Airway epithelial cell (primary cell): ENCODE data around the gene TMEM147. TPM values are rescaled to one million over a fixed set of nuclear protein-coding genes. Genes with fewer than 3 reads are reported as not detected.

Experiments used
- total RNA-seq: library from RNA; depleted of rRNA; stranded (reverse); fragments of >200 nt; gene quantifications from 2 replicates; pipeline ENCODE4 v1.2.3, GENCODE V29; 2015

Gene TMEM147, protein sequence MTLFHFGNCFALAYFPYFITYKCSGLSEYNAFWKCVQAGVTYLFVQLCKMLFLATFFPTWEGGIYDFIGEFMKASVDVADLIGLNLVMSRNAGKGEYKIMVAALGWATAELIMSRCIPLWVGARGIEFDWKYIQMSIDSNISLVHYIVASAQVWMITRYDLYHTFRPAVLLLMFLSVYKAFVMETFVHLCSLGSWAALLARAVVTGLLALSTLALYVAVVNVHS
- total RNA-seq = 116 and 138 TPM in 2 replicates

DNA sequence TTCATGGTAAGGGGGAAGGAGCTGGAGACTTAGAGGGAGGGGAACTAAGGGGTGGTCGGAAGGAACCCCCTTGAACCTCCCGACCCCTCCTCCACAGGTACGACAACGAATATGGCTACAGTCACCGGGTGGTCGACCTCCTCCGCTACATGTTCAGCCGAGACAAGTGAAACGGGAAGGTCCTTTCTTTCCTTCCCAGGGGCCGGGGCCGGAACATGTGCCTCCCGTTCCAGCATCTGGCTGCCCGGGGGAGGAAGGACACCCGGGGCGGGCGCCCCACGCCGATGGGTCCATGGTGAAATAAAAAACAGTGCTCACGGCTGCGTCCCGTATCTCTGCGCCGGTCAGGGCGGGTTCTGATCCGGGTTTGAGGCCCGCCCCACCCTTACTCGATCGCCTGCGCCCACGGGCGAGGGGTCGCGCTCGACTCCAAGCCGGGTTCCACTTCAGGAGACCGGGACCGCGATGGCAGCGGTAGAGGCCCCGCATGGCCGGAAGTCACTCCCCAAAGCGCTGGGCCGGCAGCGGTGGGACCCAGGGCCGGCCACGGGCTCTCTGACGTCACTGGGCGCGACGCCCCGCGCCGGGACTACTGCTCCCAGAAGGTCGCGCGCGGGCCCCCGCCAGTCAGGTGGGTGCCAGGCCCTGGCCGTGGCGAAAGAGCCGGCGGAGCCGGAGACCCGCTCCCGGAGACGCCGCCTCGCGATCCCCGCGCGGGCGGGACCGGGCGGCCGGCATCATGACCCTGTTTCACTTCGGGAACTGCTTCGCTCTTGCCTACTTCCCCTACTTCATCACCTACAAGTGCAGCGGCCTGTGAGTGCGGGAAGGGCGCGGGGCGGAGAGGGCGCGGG, at the start of gene TMEM147:
Gene TMEM147, plus strand, starts transcription at position 626 of the 854 bp plus-strand sequence. Its CDS starts 114 bp downstream, at position 740.

DNA sequence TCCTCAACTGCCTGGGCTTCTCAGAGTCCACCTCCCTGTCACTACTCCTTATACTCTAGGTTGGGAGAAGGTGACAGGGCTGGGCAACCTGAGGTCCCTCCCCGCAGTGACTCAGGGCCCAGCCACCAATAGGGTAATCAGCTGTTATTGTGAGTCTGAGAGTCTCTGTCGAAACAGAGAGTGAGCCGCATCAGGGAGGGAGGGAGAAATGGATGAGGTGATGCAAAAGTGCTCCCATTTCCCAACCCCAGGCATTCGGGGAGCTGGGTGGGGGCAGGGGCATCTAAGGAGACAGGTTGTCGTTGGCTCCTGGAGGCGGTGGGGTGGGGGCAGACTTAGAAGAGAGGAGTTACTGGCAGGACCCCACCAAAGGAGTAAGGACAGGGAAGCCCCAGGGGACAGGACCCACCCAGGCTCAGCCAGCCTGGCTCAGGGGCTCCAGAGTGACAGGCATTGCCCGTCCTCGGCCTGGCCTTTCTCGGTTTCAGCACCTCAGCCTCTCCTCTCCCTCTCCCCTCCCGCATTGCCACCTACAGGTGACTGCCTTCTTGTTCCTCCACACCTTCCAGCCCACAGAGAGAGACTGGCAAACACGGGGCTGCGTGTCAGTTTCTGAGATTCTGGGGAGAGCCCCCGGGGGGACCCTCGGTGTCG, 31.7 kb upstream of the TMEM147 start, which contains the start of gene DMKN:
Gene DMKN, minus strand, starts transcription at position 22 of the 654 bp plus-strand sequence. CDS start 174 bp downstream, outside the sequence.

DNA sequence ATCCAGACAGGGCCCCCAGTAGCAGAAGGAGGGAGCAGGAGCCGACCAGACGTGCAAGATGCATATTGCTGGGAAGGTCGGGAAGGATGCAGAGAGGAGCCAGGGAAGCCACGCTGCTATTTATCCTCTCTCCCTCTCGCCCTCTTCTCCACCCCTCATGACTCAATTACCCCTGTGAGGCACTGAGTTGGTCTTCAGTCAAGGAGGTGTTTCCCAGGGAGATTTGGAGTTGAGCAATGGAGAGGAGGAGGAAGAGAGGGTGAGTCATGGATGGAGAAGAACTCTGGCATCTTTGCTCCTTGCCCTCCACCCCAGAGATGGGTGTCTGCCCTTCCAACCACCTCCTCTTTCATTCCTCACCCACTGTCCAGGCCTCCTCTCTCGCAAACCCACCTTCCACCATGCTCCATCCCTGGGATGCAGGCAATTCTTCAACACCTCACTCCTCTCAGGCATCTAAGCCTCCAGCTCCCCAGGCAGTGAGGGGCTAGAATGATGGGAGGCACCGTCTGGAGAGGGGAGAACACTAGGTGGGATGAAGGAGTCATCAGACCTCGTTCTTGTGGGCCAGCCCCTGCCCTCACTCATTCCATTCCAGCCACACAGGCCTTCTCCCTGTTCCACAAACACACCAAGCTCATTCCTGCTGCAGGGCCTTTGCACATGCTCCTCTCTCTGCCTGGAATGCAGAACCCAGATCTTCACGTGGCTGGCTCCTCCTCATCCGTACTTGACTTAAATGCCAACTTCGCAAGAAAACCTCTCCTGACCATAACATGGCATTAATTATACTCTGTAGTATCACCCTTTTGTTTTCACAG, 17.0 kb upstream of the TMEM147 start, which contains the start of gene SBSN:
Gene SBSN, minus strand, starts transcription at position 94 of the 821 bp plus-strand sequence. Its CDS starts 30 bp downstream, at position 64.

DNA sequence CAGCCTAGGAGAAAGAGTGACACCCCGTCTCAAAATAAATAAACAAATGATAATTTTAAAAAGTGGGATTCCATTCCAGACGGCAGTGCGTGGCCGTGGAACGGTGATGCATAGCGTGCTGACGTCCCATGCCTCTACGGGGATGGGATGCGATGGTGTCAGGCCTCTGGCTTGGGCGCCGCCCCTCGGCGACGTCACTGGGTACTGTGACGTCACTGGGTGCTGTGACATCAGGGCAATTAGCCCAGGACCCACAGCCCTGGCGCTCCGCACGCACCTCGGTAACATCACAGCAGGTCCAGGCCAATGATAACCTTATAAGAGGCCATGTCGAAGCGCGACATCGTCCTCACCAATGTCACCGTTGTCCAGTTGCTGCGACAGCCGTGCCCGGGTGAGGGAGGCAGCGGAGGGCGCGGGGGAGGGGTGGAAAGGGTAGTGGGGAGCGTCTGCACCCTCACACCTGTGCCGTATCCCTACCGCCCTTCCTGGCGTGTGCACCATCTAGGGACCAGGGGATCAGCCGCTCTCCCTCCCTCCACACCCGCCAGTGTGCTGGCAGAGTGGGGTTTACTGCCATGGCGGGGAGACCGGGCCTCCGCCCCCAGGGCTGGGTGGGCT, 12.1 kb upstream of the TMEM147 start, which contains the start of gene GAPDHS:
Gene GAPDHS, plus strand, starts transcription at position 256 of the 621 bp plus-strand sequence. Its CDS starts 72 bp downstream, at position 328.

DNA sequence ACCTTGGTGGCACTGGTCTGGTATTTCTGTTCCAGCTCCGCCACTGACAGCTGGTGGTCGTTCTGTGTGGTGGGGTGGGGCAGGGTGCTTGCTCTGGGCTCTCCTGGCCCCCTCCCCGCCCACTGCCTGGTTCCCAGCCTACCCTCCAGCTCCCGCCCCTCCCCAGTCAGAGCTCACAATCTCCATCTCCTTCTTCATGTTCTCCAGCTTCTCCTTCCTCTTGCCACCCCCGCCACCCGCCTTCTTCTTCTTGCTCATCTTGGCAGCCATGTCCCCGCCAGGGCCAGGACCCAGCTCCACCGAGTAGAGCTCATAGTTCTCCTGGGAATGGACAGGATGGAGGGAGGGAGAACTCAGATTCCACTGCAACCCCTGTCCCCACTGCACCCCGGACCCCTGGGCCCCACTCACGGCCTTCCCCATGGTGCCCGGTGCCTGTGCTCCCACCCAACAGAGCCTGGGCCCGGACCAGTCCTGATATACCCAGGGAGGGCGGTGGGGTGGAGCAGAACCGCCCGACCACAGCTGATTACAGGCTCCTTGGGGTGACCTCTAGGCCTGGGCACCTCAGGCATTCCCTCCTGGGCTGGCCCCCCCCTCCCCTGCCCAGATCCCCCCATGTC, 17.9 kb downstream of the TMEM147 start, which contains the start of gene ATP4A:
Gene ATP4A, minus strand, starts transcription at position 452 of the 623 bp plus-strand sequence. Its CDS starts 29 bp downstream, at position 423.

DNA sequence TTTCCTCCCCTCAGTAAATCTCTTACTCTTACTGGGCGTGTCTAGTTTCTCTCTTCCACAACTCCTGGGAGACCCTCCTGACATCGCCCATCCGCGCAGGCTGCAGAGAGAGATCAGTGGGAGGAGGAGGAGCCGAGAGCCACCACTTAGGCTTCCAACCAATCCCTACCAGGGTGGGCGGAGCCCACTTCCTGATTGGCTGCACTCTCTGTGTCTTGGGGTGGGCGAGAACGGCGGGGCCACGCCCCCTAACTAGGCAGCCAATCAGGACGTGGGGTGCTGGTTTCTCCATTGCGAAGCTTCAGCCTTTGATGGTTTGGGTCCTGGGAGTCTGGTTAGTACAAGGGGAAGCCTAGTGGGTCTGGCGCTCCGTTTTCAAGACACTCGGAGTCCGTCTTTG, 40.4 kb downstream of the TMEM147 start, which contains the start of gene PMIS2:
Gene PMIS2, plus strand, starts transcription at position 326 of the 400 bp plus-strand sequence. CDS start 87 bp downstream, outside the sequence.

Other genes with a start within 250 kb of the TMEM147 start
- gene CD22, start 216.4 kb upstream of the TMEM147 start, total RNA-seq = not detected in 2 replicates
- gene FFAR1, start 197.7 kb upstream of the TMEM147 start, total RNA-seq = not detected in 2 replicates
- gene FFAR3, start 187.2 kb upstream of the TMEM147 start, total RNA-seq = not detected in 2 replicates
- not detected in 2 replicates for gene GPR42, start 174.6 kb upstream of the TMEM147 start, total RNA-seq
- not detected in 2 replicates for gene FFAR2, start 97.4 kb upstream of the TMEM147 start, total RNA-seq
- 40.4 and 58.3 TPM in 2 replicates for gene KRTDAP, start 55.2 kb upstream of the TMEM147 start, total RNA-seq
- 490 and 661 TPM in 2 replicates for gene DMKN, start 32.0 kb upstream of the TMEM147 start, total RNA-seq
- gene SBSN, start 17.3 kb upstream of the TMEM147 start, total RNA-seq = 62.1 and 80.8 TPM in 2 replicates
- gene GAPDHS, start 12.2 kb upstream of the TMEM147 start, total RNA-seq = not detected in 2 replicates
- not detected in 2 replicates for gene ATP4A, start 18.0 kb downstream of the TMEM147 start, total RNA-seq
- not detected in 2 replicates for gene PMIS2, start 40.5 kb downstream of the TMEM147 start, total RNA-seq
- 10.9 TPM in 2 replicates for gene HAUS5, start 67.1 kb downstream of the TMEM147 start, total RNA-seq
- gene RBM42, start 83.4 kb downstream of the TMEM147 start, total RNA-seq = 103 and 118 TPM in 2 replicates
- gene ETV2, start 96.1 kb downstream of the TMEM147 start, total RNA-seq = 0.35 and 0.51 TPM in 2 replicates
- 473 and 703 TPM in 2 replicates for gene COX6B1, start 102.7 kb downstream of the TMEM147 start, total RNA-seq
- not detected in 2 replicates for gene UPK1A, start 120.9 kb downstream of the TMEM147 start, total RNA-seq
- not detected in 2 replicates for gene ZBTB32, start 158.9 kb downstream of the TMEM147 start, total RNA-seq
- gene KMT2B, start 172.4 kb downstream of the TMEM147 start, total RNA-seq = 16.7 and 19.3 TPM in 2 replicates
- gene IGFLR1, start 196.8 kb downstream of the TMEM147 start, total RNA-seq = 6.3 and 6.7 TPM in 2 replicates
- 7.9 and 9.1 TPM in 2 replicates for gene U2AF1L4, start 199.8 kb downstream of the TMEM147 start, total RNA-seq
- 45.9 and 62.3 TPM in 2 replicates for gene PSENEN, start 200.0 kb downstream of the TMEM147 start, total RNA-seq
- gene LIN37, start 202.9 kb downstream of the TMEM147 start, total RNA-seq = 10.4 and 43.5 TPM in 2 replicates
- 0.35 TPM in 1 of 2 replicates, not detected in the other for gene HSPB6, start 211.4 kb downstream of the TMEM147 start, total RNA-seq
- gene PROSER3, start 212.6 kb downstream of the TMEM147 start, total RNA-seq = 6.5 and 19.5 TPM in 2 replicates
- gene ARHGAP33, start 229.9 kb downstream of the TMEM147 start, total RNA-seq = 5.6 and 7.5 TPM in 2 replicates